HepG2 (cell line): ENCODE results near the gene GLT1D1. TPM values are rescaled to one million over a fixed set of nuclear protein-coding genes. Genes with fewer than 3 reads are reported as not detected.

Experiments used
- ARID2 ChIP-seq: sonication (generic); formaldehyde crosslinking; IDR thresholded peaks from 2 replicates; pipeline ENCODE4 v1.8.1; 2022; ENCODE audit warnings: mild to moderate bottlenecking, missing genetic modification reagents, borderline replicate concordance
- FOXC1 ChIP-seq: sonication (generic); formaldehyde crosslinking; IDR thresholded peaks from 2 replicates; pipeline ENCODE4 v1.8.0; 2022; ENCODE audit warnings: mild to moderate bottlenecking, missing genetic modification reagents, borderline replicate concordance
- HOXA9 ChIP-seq: sonication (generic); formaldehyde crosslinking; IDR thresholded peaks from 2 replicates; pipeline ENCODE4 v1.8.1; 2022; ENCODE audit warnings: missing genetic modification reagents, mild to moderate bottlenecking, moderate library complexity, borderline replicate concordance
- JUN ChIP-seq: sonication (generic); formaldehyde crosslinking; IDR thresholded peaks from 2 replicates; pipeline ENCODE4 v1.4.0; 2020; ENCODE audit warnings: mild to moderate bottlenecking, missing genetic modification reagents
- KAT8 ChIP-seq: IDR thresholded peaks from 2 replicates; pipeline ENCODE4 v1.6.1; 2016; ENCODE audit warnings: missing genetic modification reagents, missing compliant biosample characterization
- RFXANK ChIP-seq: IDR thresholded peaks from 2 replicates; pipeline ENCODE4 v1.6.1; 2016
- SATB2 ChIP-seq: sonication (generic); formaldehyde crosslinking; IDR thresholded peaks from 2 replicates; pipeline ENCODE4 v1.5.0; 2020; ENCODE audit warnings: missing genetic modification reagents
- SRSF4 ChIP-seq: fragments of 200-400 bp; formaldehyde crosslinking; IDR thresholded peaks from one replicate; pipeline ENCODE4 v1.6.1; 2018; ENCODE audit warnings: mild to moderate bottlenecking, low read depth, low read length, moderate library complexity; ENCODE audit not compliant: poor library complexity, severe bottlenecking
- XBP1 ChIP-seq: sonication (generic); formaldehyde crosslinking; IDR thresholded peaks from 2 replicates; pipeline ENCODE4 v1.5.0; 2020; ENCODE audit warnings: missing genetic modification reagents
- ZKSCAN8 ChIP-seq: IDR thresholded peaks from 2 replicates; pipeline ENCODE4 v1.6.1; 2016; ENCODE audit warnings: borderline replicate concordance, missing genetic modification reagents, missing compliant biosample characterization
- ZNF567 ChIP-seq: sonication (generic); formaldehyde crosslinking; IDR thresholded peaks from 2 replicates; pipeline ENCODE4 v1.8.1; 2023; ENCODE audit warnings: mild to moderate bottlenecking, missing genetic modification reagents, borderline replicate concordance
- ZNF790 ChIP-seq: sonication (generic); formaldehyde crosslinking; IDR thresholded peaks from 2 replicates; pipeline ENCODE4 v1.8.0; 2022; ENCODE audit warnings: missing genetic modification reagents, mild to moderate bottlenecking, borderline replicate concordance
- polyA plus RNA-seq, 8 experiments: library from polyadenylated mRNA; depleted of rRNA in 3 of 8; stranded (reverse) in 7 of 8; unstranded in 1 of 8; fragments of >200 nt; fragmentation: Illumina TruSeq in 4 of 8; extraction: Trizol in 4 of 8; gene quantifications; 2 replicates each; pipeline versions ENCODE4 v1.2.1 to v1.2.3, GENCODE V29; 2011 to 2016; ENCODE audit warnings: low read depth in 4 of 8, missing spikeins in 1 of 8, mixed read lengths in 1 of 8; ENCODE audit not compliant: insufficient read depth in 1 of 8
- total RNA-seq, 5 experiments: library from RNA; depleted of rRNA; stranded (reverse); fragments of >200 nt; fragmentation: Illumina TruSeq; extraction: Trizol; gene quantifications; 2 replicates each; pipeline ENCODE4 v1.2.3, GENCODE V29; 2016; ENCODE audit warnings: low read depth in 1 of 5
- TF ChIP-seq, protein P1 (sequence below), 2 experiments: sonication (generic) in 1 of 2; formaldehyde crosslinking in 1 of 2; IDR thresholded peaks; 2 replicates each; pipeline versions ENCODE4 v1.5.1 to v1.6.1; 2011 to 2020; ENCODE audit warnings: borderline replicate concordance in 1 of 2, low read depth in 1 of 2, low read length in 1 of 2, mild to moderate bottlenecking in 1 of 2, missing genetic modification reagents in 1 of 2, moderate library complexity in 1 of 2
- TF ChIP-seq, protein P2 (sequence below), 2 experiments: sonication (generic) in 1 of 2; formaldehyde crosslinking in 1 of 2; IDR thresholded peaks; 2 replicates each; pipeline versions ENCODE4 v1.4.0 to v1.6.1; 2018 to 2020; ENCODE audit warnings: missing genetic modification reagents in 2 of 2, borderline replicate concordance in 1 of 2, low read depth in 1 of 2, mild to moderate bottlenecking in 1 of 2, missing biosample characterization in 1 of 2
- TF ChIP-seq, protein P3 (sequence below): sonication (generic); formaldehyde crosslinking; IDR thresholded peaks from 2 replicates; pipeline ENCODE4 v1.8.1; 2023; ENCODE audit warnings: mild to moderate bottlenecking, missing genetic modification reagents
- TF ChIP-seq, protein P4 (sequence below): IDR thresholded peaks from 2 replicates; pipeline ENCODE4 v1.6.1; 2016; ENCODE audit warnings: low read depth
- TF ChIP-seq, protein P5 (sequence below): sonication (generic); formaldehyde crosslinking; IDR thresholded peaks from 2 replicates; pipeline ENCODE4 v1.4.0; 2020; ENCODE audit warnings: mild to moderate bottlenecking, low read depth, missing genetic modification reagents

GLT1D1 gene
- total and polyA plus RNA-seq, 2 of the 13 experiments (the other 11 are each of a cell fraction or from before 2014, with no cell fraction given): 0.09 to 0.17 TPM

DNA sequence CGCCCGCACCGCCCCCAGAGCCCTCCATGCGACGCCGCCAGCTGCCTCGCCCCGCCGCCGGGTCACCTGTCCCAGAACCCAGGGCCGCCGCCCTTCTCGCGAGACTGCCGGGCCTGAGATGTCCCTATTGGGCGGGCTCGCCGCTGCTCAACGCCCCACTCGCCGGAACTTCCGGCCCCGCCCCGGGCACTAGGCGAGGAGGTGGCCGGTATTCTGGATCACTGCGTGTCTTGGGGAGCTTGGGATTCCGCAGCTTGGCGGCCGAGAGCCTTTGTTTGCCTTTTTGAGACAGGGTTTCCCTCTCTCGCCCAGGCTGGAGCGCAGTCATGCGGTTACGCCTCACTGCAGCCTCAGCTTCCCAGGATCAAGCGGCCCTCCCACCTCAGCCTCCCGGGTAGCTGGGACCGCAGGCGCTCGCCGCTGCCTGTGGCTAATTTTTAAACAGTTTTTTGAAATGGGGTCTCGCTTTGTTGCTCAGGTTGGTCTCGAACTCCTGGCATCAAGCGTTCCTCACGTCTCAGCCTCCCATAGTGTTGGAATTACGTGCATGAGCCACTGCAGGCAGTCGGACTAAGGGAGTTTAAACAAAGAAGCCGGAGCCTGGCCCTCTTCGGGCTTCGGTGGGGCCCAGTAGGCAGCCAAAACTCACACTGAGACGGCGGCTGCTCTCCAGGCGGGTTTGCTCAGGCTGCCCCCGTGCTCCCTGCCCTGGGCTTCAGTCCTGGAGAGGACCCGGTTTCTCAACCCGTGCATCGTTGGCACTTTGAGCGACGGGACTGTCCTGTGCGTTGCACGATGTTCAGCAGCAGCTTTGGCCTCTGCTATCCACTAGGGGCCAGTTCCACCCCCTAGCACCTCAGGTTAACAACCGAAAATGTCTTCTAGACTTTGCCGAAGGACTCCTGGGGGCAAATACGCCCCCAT is 29.1 kb upstream of the GLT1D1 start, which contains the start of gene SLC15A4 (continued):
- TF ChIP-seq, protein P1, sequence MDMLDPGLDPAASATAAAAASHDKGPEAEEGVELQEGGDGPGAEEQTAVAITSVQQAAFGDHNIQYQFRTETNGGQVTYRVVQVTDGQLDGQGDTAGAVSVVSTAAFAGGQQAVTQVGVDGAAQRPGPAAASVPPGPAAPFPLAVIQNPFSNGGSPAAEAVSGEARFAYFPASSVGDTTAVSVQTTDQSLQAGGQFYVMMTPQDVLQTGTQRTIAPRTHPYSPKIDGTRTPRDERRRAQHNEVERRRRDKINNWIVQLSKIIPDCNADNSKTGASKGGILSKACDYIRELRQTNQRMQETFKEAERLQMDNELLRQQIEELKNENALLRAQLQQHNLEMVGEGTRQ (IDR thresholded peaks at IDR 0.05; ENCODE audit: low read depth, low read length): no peak
- TF ChIP-seq, protein P1 (CRISPR knock-in tag; IDR thresholded peaks at IDR 0.05; ENCODE audit: borderline replicate concordance): 0 out of 2 replicates have a peak, but pooled peaks have one; percentile 48
- peak; percentile 24; the same call in 1 of the 2 replicates for TF ChIP-seq ZNF790 (CRISPR knock-in tag)
- no peak for TF ChIP-seq JUN (CRISPR knock-in tag)
- peak; percentile 92 for TF ChIP-seq KAT8
- 0 out of 2 replicates have a peak, but pooled peaks have one; percentile 21 for TF ChIP-seq ARID2
- no peak for TF ChIP-seq ZNF567 (CRISPR knock-in tag)
- TF ChIP-seq, protein P2, sequence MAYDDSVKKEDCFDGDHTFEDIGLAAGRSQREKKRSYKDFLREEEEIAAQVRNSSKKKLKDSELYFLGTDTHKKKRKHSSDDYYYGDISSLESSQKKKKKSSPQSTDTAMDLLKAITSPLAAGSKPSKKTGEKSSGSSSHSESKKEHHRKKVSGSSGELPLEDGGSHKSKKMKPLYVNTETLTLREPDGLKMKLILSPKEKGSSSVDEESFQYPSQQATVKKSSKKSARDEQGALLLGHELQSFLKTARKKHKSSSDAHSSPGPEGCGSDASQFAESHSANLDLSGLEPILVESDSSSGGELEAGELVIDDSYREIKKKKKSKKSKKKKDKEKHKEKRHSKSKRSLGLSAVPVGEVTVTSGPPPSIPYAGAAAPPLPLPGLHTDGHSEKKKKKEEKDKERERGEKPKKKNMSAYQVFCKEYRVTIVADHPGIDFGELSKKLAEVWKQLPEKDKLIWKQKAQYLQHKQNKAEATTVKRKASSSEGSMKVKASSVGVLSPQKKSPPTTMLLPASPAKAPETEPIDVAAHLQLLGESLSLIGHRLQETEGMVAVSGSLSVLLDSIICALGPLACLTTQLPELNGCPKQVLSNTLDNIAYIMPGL (CRISPR knock-in tag; IDR thresholded peaks at IDR 0.05; ENCODE audit: borderline replicate concordance in 1 of 2, low read depth in 1 of 2): peak in 1 of 2 experiments; percentile 47; a peak in 2 of 4 replicates
- no peak for TF ChIP-seq SRSF4
- TF ChIP-seq, protein P3, sequence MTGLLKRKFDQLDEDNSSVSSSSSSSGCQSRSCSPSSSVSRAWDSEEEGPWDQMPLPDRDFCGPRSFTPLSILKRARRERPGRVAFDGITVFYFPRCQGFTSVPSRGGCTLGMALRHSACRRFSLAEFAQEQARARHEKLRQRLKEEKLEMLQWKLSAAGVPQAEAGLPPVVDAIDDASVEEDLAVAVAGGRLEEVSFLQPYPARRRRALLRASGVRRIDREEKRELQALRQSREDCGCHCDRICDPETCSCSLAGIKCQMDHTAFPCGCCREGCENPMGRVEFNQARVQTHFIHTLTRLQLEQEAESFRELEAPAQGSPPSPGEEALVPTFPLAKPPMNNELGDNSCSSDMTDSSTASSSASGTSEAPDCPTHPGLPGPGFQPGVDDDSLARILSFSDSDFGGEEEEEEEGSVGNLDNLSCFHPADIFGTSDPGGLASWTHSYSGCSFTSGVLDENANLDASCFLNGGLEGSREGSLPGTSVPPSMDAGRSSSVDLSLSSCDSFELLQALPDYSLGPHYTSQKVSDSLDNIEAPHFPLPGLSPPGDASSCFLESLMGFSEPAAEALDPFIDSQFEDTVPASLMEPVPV (CRISPR knock-in tag): peak; percentile 88
- TF ChIP-seq, protein P4, sequence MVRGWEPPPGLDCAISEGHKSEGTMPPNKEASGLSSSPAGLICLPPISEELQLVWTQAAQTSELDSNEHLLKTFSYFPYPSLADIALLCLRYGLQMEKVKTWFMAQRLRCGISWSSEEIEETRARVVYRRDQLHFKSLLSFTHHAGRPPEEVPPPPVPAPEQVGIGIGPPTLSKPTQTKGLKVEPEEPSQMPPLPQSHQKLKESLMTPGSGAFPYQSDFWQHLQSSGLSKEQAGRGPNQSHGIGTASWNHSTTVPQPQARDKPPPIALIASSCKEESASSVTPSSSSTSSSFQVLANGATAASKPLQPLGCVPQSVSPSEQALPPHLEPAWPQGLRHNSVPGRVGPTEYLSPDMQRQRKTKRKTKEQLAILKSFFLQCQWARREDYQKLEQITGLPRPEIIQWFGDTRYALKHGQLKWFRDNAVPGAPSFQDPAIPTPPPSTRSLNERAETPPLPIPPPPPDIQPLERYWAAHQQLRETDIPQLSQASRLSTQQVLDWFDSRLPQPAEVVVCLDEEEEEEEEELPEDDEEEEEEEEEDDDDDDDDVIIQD: 0 out of 2 replicates have a peak, but pooled peaks have one; percentile 24
- TF ChIP-seq HOXA9: no peak
- TF ChIP-seq, protein P5, sequence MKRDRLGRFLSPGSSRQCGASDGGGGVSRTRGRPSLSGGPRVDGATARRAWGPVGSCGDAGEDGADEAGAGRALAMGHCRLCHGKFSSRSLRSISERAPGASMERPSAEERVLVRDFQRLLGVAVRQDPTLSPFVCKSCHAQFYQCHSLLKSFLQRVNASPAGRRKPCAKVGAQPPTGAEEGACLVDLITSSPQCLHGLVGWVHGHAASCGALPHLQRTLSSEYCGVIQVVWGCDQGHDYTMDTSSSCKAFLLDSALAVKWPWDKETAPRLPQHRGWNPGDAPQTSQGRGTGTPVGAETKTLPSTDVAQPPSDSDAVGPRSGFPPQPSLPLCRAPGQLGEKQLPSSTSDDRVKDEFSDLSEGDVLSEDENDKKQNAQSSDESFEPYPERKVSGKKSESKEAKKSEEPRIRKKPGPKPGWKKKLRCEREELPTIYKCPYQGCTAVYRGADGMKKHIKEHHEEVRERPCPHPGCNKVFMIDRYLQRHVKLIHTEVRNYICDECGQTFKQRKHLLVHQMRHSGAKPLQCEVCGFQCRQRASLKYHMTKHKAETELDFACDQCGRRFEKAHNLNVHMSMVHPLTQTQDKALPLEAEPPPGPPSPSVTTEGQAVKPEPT (CRISPR knock-in tag): no peak
- no peak for TF ChIP-seq RFXANK
- TF ChIP-seq SATB2: no peak
- peak; percentile 62 for TF ChIP-seq FOXC1 (CRISPR knock-in tag)
- no peak for TF ChIP-seq XBP1
- 0 out of 2 replicates have a peak, but pooled peaks have one; percentile 25 for TF ChIP-seq ZKSCAN8 (CRISPR knock-in tag)
